Measurements from ENCODE around the gene MSH5. TPM values are rescaled to one million over a fixed set of nuclear protein-coding genes. Genes with fewer than 3 reads are reported as not detected.

MSH5 gene
- total and polyA plus RNA-seq, 9 of the 15 experiments (the other 6 are each of a cell fraction or from before 2014, with no cell fraction given), result 12.5 to 104 (median 46.6) TPM

- no peak for FAIRE-seq
- 0 out of 2 replicates have a peak, but pooled peaks cover under 1% of the 10 kb centered on the region for H4K20me1 ChIP-seq (replicated peaks; ENCODE audit: control insufficient read depth, insufficient read depth, low read length)
- BruUV-seq (replicated peaks), result no TSS peak
- H3K9ac ChIP-seq (ENCODE audit: insufficient read depth in 1 of 2, low read depth in 2 of 2, low read length in 2 of 2), result peak overlapping the region; percentile 92 to 99
- peak overlapping the region; percentile 93 for H3K4me2 ChIP-seq (ENCODE audit: insufficient read depth, low read length)
- H3K4me1 ChIP-seq (replicated peaks in 1 of 2; ENCODE audit: control insufficient read depth in 2 of 2, insufficient read depth in 2 of 2, low read length in 2 of 2), result peaks cover 56 to 63% of the 10 kb centered on the region in 2 experiments
- intact Hi-C loops (cut with micrococcal nuclease) (no loop called here), in situ Hi-C loops (cut with MboI) (no loop called here)
- peak in 2 of 4 experiments; percentile 67 to 74 for DNase-seq (ENCODE audit: extremely low read depth in 1 of 4, low spot score in 3 of 4)
- H3K4me3 ChIP-seq, result peak overlapping the region; percentile 64
- no peaks in the 10 kb centered on the region for H3K9me3 ChIP-seq (replicated peaks; ENCODE audit: control insufficient read depth, insufficient read depth, low read depth, low read length)
- H3K27ac ChIP-seq (ENCODE audit: extremely low read depth, low read depth, low read length), result peak overlapping the region; percentile 95
- no peaks in the 10 kb centered on the region for H3K9me1 ChIP-seq (ENCODE audit: control insufficient read depth, insufficient read depth, low read length)
- CTCF ChIA-PET (ENCODE audit: low intra/inter-chr PET ratio), result no interaction called here
- POLR2A ChIA-PET, result interaction anchor here (0.6 to 13.1 kb wide), 20 partner anchors 9 to 1855 kb away, joined by 3 to 236 read pairs (median 20); partner anchors contain the start of genes BAG6, C6orf47, CSNK2B and DDAH2
- WGBS (ENCODE audit: insufficient coverage, low coverage, missing lambda C conversion rate), result 7% methylated on average over 29 of the region's 29 CpGs
- H3K27me3 ChIP-seq (ENCODE audit: control insufficient read depth in 2 of 2, insufficient read depth in 2 of 2, low read length in 2 of 2), result no peaks in the 10 kb centered on the region
- peaks cover 61% of the 10 kb centered on the region for H3K79me2 ChIP-seq (ENCODE audit: control insufficient read depth, insufficient read depth, low read length)
- H2AFZ ChIP-seq (ENCODE audit: low read depth, low read length), result peak overlapping the region; percentile 77
- H3K36me3 ChIP-seq (ENCODE audit: control insufficient read depth, insufficient read depth, low read length), result peaks cover 49% of the 10 kb centered on the region
- ATAC-seq, result peak; percentile 2
- TF ChIP-seq NR2C2 (CRISPR knock-in tag; IDR thresholded peaks at IDR 0.05) (no peak), NR2C2 (tag; IDR thresholded peaks at IDR 0.05) (no peak), COPS2 (conservative IDR thresholded peaks at IDR 0.05) (no peak), ZNF780A (CRISPR knock-in tag; IDR thresholded peaks at IDR 0.05) (no peak), HCFC1 (IDR thresholded peaks at IDR 0.05; ENCODE audit: low read depth, low read length) (no peak), LARP7 (IDR thresholded peaks at IDR 0.05) (0 out of 2 replicates have a peak, but pooled peaks have one; percentile 19), KAT7 (CRISPR knock-in tag; IDR thresholded peaks at IDR 0.05; ENCODE audit: borderline replicate concordance) (no peak), ZNF699 (CRISPR knock-in tag; IDR thresholded peaks at IDR 0.05; ENCODE audit: insufficient replicate concordance) (no peak), SRSF1 (IDR thresholded peaks at IDR 0.05; ENCODE audit: low read depth, low read length) (0 out of 2 replicates have a peak, but pooled peaks have one; percentile 3), E2F3 (CRISPR knock-in tag; IDR thresholded peaks at IDR 0.05) (no peak), SNAPC5 (CRISPR knock-in tag; IDR thresholded peaks at IDR 0.05) (no peak), ZBTB17 (CRISPR knock-in tag; IDR thresholded peaks at IDR 0.05) (0 out of 2 replicates have a peak, but pooled peaks have one; percentile 12), NFYB (IDR thresholded peaks at IDR 0.05; ENCODE audit: extremely low read depth, insufficient read length) (no peak), FOSL1 (tag; conservative IDR thresholded peaks at IDR 0.05) (no peak), HMG20A (CRISPR knock-in tag; conservative IDR thresholded peaks at IDR 0.05) (0 out of 2 replicates have a peak, but pooled peaks have one; percentile 19), JUNB (CRISPR knock-in tag; conservative IDR thresholded peaks at IDR 0.05) (no peak), ZNF76 (CRISPR knock-in tag; IDR thresholded peaks at IDR 0.05; ENCODE audit: borderline replicate concordance) (no peak), GTF2F1 (IDR thresholded peaks at IDR 0.05; ENCODE audit: low read depth, low read length) (no peak), ID3 (CRISPR knock-in tag; IDR thresholded peaks at IDR 0.05) (no peak), ID3 (tag; IDR thresholded peaks at IDR 0.05) (no peak), NEUROD1 (IDR thresholded peaks at IDR 0.05; ENCODE audit: borderline replicate concordance, low read depth, low read length, partially characterized antibody) (no peak), ZNF644 (tag; IDR thresholded peaks at IDR 0.05; ENCODE audit: low read depth) (no peak), KDM5B (IDR thresholded peaks at IDR 0.05; ENCODE audit: insufficient replicate concordance, low read depth, low read length) (peak; percentile 84)
Observed at GRCh38 chr6:31740397-31741223, 805 bp downstream of the MSH5 start.
